ENCODE measurements around the gene MACROD1.

DNA sequence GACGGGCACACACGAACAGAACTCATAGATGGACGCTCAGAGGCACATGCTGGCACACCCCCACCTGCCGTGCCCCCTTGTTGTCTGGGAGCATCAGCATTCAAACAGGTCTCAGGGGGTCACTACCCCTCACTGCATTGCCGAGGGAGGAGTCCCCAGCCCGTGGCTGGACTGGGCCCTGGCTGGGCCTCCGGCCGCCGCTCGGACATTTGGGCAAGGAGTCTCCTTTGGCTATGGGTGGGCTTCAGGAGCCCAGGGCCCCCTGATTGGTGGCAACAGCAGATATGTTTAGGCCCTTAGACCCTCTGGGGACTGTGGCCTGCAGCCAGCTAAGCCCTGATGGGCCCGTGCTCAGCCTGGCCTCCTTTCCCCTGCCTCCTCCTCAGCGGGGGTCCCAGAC, 88.3 kb downstream of the MACROD1 start:
- TF ChIP-seq, protein P1, sequence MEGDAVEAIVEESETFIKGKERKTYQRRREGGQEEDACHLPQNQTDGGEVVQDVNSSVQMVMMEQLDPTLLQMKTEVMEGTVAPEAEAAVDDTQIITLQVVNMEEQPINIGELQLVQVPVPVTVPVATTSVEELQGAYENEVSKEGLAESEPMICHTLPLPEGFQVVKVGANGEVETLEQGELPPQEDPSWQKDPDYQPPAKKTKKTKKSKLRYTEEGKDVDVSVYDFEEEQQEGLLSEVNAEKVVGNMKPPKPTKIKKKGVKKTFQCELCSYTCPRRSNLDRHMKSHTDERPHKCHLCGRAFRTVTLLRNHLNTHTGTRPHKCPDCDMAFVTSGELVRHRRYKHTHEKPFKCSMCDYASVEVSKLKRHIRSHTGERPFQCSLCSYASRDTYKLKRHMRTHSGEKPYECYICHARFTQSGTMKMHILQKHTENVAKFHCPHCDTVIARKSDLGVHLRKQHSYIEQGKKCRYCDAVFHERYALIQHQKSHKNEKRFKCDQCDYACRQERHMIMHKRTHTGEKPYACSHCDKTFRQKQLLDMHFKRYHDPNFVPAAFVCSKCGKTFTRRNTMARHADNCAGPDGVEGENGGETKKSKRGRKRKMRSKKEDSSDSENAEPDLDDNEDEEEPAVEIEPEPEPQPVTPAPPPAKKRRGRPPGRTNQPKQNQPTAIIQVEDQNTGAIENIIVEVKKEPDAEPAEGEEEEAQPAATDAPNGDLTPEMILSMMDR (IDR thresholded peaks at IDR 0.05 in 8 of 11, conservative IDR thresholded peaks at IDR 0.05 in 3 of 11) = no peak
- TF ChIP-seq POLR2AphosphoS5 (IDR thresholded peaks at IDR 0.05) = no peak

Measured in spleen (tissue), 7 donors.